Skeletal muscle satellite cell (primary cell): ENCODE measurements around the gene SPINK4.

ENCODE experiments used
- H3K27me3 ChIP-seq: 2 replicates; pipeline ENCODE4 v1.7.0; 2013; ENCODE audit warnings: low read length; ENCODE audit not compliant: control insufficient read depth, insufficient read depth
- H3K36me3 ChIP-seq: 2 replicates; pipeline ENCODE4 v1.7.0; 2013; ENCODE audit warnings: mild to moderate bottlenecking, control low read depth, low read length; ENCODE audit not compliant: insufficient read depth
- H3K4me1 ChIP-seq: 2 replicates; pipeline ENCODE4 v1.7.0; 2013; ENCODE audit warnings: low read length; ENCODE audit not compliant: control insufficient read depth, insufficient read depth
- H3K4me2 ChIP-seq: 2 replicates; pipeline ENCODE4 v1.7.0; 2013; ENCODE audit warnings: mild to moderate bottlenecking, low read length
- H3K4me3 ChIP-seq: 2 replicates; pipeline ENCODE4 v1.7.0; 2013; ENCODE audit warnings: low read length
- H3K9ac ChIP-seq: 2 replicates; pipeline ENCODE4 v1.7.0; 2013; ENCODE audit warnings: mild to moderate bottlenecking, low read depth, low read length, moderate library complexity
- H3K9me3 ChIP-seq: replicated peaks from 2 replicates; pipeline ENCODE4 v1.7.0; 2013; ENCODE audit warnings: mild to moderate bottlenecking, control low read depth, low read length

SPINK4 gene

GRCh38 chr9:33263131-33264002, 23.4 kb downstream of the SPINK4 start:
- Histone ChIP-seq H3K4me3 (peak overlapping the region; percentile 74), H3K36me3 (peaks cover 55% of the 10 kb centered on the region), H3K27me3 (no peaks in the 10 kb centered on the region), H3K9ac (peak overlapping the region; percentile 92), H3K4me1 (peaks cover 14% of the 10 kb centered on the region), H3K9me3 (no peaks in the 10 kb centered on the region), H3K4me2 (peak overlapping the region; percentile 79)

- Histone ChIP-seq H3K9me3 (no peaks in the 10 kb centered on the region), H3K4me2 (peak overlapping the region; percentile 79), H3K27me3 (no peaks in the 10 kb centered on the region), H3K36me3 (peaks cover 54% of the 10 kb centered on the region), H3K4me1 (peaks cover 14% of the 10 kb centered on the region), H3K4me3 (peak overlapping the region; percentile 74), H3K9ac (peak overlapping the region; percentile 92)
Observed at GRCh38 chr9:33264003-33264472, 24.1 kb downstream of the SPINK4 start.

GRCh38 chr9:33264473-33265177, 24.7 kb downstream of the SPINK4 start, which contains the start of the genes BAG1 and CHMP5:
Gene BAG1 (minus strand): TSS chr9:33264708.
Gene CHMP5 (plus strand): TSS chr9:33265049. CDS start chr9:33265079, 30 bp downstream.
- Histone ChIP-seq H3K9me3 (no peaks in the 10 kb centered on the region), H3K4me1 (peaks cover 14% of the 10 kb centered on the region), H3K4me3 (peak within 1 kb of the TSS; percentile 82), H3K9ac (peak within 1 kb of the TSS; percentile 92), H3K4me2 (peak within 1 kb of the TSS; percentile 89), H3K27me3 (no peaks in the 10 kb centered on the region), H3K36me3 (peaks cover 48% of the 10 kb centered on the region)

GRCh38 chr9:33265211-33265865, 25.4 kb downstream of the SPINK4 start:
- peak overlapping the region; percentile 82 for H3K4me3 ChIP-seq
- H3K36me3 ChIP-seq = peaks cover 47% of the 10 kb centered on the region
- no peaks in the 10 kb centered on the region for H3K27me3 ChIP-seq
- peak overlapping the region; percentile 89 for H3K4me2 ChIP-seq
- peaks cover 14% of the 10 kb centered on the region for H3K4me1 ChIP-seq
- H3K9ac ChIP-seq = peak overlapping the region; percentile 91
- no peaks in the 10 kb centered on the region for H3K9me3 ChIP-seq

- Histone ChIP-seq H3K36me3 (peaks cover 49% of the 10 kb centered on the region), H3K4me3 (no peak overlapping the region), H3K9ac (peak overlapping the region; percentile 15), H3K27me3 (no peaks in the 10 kb centered on the region), H3K4me1 (peaks cover 17% of the 10 kb centered on the region), H3K9me3 (no peaks in the 10 kb centered on the region), H3K4me2 (no peak overlapping the region)
Observed at GRCh38 chr9:33267151-33267767, 27.3 kb downstream of the SPINK4 start.

GRCh38 chr9:33270146-33270545, 30.2 kb downstream of the SPINK4 start:
- Histone ChIP-seq H3K27me3 (no peaks in the 10 kb centered on the region), H3K9ac (no peak overlapping the region), H3K4me3 (no peak overlapping the region), H3K36me3 (peaks cover 64% of the 10 kb centered on the region), H3K4me2 (no peak overlapping the region), H3K4me1 (peaks cover 18% of the 10 kb centered on the region), H3K9me3 (no peaks in the 10 kb centered on the region)

- Histone ChIP-seq H3K9ac (no peak overlapping the region), H3K4me1 (peaks cover 11% of the 10 kb centered on the region), H3K4me3 (no peak overlapping the region), H3K27me3 (no peaks in the 10 kb centered on the region), H3K9me3 (no peaks in the 10 kb centered on the region), H3K4me2 (no peak overlapping the region), H3K36me3 (peaks cover 73% of the 10 kb centered on the region)
Observed at GRCh38 chr9:33272061-33272460, 32.1 kb downstream of the SPINK4 start.

- Histone ChIP-seq H3K4me3 (no peak overlapping the region), H3K4me1 (peaks cover 11% of the 10 kb centered on the region), H3K27me3 (no peaks in the 10 kb centered on the region), H3K4me2 (no peak overlapping the region), H3K9ac (no peak overlapping the region), H3K9me3 (no peaks in the 10 kb centered on the region), H3K36me3 (peaks cover 73% of the 10 kb centered on the region)
Observed at GRCh38 chr9:33273266-33273971, 33.5 kb downstream of the SPINK4 start.

- Histone ChIP-seq H3K4me2 (no peak overlapping the region), H3K36me3 (peaks cover 75% of the 10 kb centered on the region)
Observed at GRCh38 chr9:33273972-33274328, 34.0 kb downstream of the SPINK4 start.

GRCh38 chr9:33277484-33277883, 37.5 kb downstream of the SPINK4 start:
- Histone ChIP-seq H3K27me3 (no peaks in the 10 kb centered on the region), H3K4me3 (no peak overlapping the region), H3K9ac (no peak overlapping the region), H3K36me3 (peaks cover 71% of the 10 kb centered on the region), H3K9me3 (no peaks in the 10 kb centered on the region), H3K4me2 (no peak overlapping the region), H3K4me1 (peaks cover 8% of the 10 kb centered on the region)

More at GRCh38 chr9:33273972-33274328, 34.0 kb downstream of the SPINK4 start:
- no peak overlapping the region for H3K4me3 ChIP-seq
- no peaks in the 10 kb centered on the region for H3K27me3 ChIP-seq
- H3K4me1 ChIP-seq = peaks cover 11% of the 10 kb centered on the region
- no peak overlapping the region for H3K9ac ChIP-seq
- no peaks in the 10 kb centered on the region for H3K9me3 ChIP-seq
